GM18907 (cell line): Measurements from ENCODE around the gene TMSB4X.
"Not testable (repeated sequence)": the region's sequence is repeated elsewhere in the genome, so short reads cannot be mapped to it uniquely, and the experiment has no call there.

ENCODE experiments used
- ATAC-seq: cut with Tn5 transposase; IDR thresholded peaks from one replicate; pipeline ENCODE4 v1.9.1; 2021; ENCODE audit warnings: mild to moderate bottlenecking, moderate library complexity; ENCODE audit not compliant: unreplicated experiment

TMSB4X gene

GRCh38 chrX:12974305-12974795 is 560 bp upstream of the TMSB4X start:
- ATAC-seq = peak; percentile 12

DNA sequence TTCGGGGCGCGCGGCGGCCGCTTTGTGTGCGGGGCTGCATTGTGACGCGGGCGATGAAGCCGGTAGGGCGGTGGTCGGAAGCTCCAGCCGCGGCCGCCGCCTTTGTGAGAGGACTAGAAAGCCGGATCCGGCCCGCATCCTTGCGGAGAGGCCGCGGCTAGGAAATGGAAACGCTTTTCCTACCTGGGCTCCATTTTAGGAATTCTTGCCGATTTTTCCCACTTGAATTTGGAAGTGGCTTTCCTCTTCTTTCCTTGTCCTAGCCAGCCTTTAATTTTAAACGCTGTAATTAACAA is 708 bp downstream of the TMSB4X start:
- no peak for ATAC-seq

GRCh38 chrX:12975991-12976558 is 1.2 kb downstream of the TMSB4X start:
- no peak for ATAC-seq

DNA sequence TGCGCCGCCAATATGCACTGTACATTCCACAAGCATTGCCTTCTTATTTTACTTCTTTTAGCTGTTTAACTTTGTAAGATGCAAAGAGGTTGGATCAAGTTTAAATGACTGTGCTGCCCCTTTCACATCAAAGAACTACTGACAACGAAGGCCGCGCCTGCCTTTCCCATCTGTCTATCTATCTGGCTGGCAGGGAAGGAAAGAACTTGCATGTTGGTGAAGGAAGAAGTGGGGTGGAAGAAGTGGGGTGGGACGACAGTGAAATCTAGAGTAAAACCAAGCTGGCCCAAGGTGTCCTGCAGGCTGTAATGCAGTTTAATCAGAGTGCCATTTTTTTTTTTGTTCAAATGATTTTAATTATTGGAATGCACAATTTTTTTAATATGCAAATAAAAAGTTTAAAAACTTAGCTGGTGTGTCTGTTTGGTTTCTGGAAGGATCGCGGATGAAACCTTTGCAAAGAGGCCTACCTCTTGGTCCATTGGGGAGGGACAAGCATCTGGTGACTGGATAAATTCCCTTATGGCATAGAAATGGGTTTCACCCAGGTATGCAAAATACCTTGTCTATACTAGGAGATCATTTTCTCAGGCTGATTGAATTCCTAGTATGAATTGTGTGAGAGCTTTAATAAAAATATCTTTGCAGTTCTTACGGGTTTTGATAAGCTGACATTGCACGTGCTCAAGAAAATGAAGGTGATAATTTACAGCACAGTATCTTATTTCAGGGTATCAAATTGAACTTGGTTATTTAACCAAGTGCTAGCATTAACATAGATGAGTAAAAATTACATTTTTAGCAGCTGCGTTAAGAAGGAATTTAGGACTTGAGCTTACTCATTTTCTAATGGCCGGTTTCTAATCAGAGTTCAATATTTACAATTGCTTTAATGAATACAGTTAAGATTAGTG is 2.2 kb downstream of the TMSB4X start:
- not testable (repeated sequence) for ATAC-seq

GRCh38 chrX:12977761-12978204 is 2.9 kb downstream of the TMSB4X start:
- ATAC-seq = peak; percentile 11

GRCh38 chrX:12978205-12979025 is 3.5 kb downstream of the TMSB4X start:
- peak; percentile 54 for ATAC-seq

- no peak for ATAC-seq
Observed at GRCh38 chrX:12979026-12979607, 4.2 kb downstream of the TMSB4X start.

DNA sequence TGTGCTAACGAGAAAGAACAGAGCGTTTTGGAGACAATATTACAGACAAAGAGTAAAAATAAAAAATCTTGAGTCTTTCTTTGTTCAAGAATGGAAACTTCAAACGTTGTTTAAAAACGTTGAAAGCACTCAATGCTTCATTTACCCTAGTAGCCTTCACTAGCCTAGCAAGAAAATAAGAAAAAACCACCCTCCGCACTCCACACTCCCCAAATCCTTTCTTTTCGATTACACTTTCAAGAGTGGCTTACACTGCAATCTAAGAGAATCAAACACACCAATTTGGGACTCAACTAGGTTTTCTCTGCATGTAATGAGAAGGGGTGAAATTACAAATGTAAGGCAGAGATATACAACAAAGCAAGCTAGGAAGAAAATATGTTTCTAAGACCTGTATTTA is 4.7 kb downstream of the TMSB4X start:
- no peak for ATAC-seq

GRCh38 chrX:12980039-12980438 is 5.1 kb downstream of the TMSB4X start:
- ATAC-seq = not testable (repeated sequence)

GRCh38 chrX:12981880-12982279 is 7.0 kb downstream of the TMSB4X start:
- no peak for ATAC-seq

- ATAC-seq = peak; percentile 77
Observed at GRCh38 chrX:12984603-12985319, 9.9 kb downstream of the TMSB4X start.

DNA sequence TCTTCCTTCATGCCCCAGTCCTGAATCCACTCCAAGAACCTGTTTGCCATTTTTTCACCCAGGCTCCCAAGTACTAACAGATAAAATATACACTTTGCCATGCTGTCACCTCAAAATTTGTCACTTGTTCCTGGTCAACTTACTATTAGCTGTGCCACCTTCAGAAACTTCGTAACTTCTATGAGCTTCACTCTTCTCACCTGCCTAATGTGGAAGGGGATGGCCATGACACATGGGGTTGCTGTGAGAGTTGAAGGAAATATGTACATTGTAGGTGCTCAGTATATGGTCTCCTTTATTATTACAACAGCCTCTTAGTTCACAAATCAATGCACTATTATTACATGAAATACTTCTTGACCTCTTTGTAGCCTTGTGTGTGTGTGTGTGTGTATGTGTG is 10.4 kb downstream of the TMSB4X start:
- peak; percentile 3 for ATAC-seq

DNA sequence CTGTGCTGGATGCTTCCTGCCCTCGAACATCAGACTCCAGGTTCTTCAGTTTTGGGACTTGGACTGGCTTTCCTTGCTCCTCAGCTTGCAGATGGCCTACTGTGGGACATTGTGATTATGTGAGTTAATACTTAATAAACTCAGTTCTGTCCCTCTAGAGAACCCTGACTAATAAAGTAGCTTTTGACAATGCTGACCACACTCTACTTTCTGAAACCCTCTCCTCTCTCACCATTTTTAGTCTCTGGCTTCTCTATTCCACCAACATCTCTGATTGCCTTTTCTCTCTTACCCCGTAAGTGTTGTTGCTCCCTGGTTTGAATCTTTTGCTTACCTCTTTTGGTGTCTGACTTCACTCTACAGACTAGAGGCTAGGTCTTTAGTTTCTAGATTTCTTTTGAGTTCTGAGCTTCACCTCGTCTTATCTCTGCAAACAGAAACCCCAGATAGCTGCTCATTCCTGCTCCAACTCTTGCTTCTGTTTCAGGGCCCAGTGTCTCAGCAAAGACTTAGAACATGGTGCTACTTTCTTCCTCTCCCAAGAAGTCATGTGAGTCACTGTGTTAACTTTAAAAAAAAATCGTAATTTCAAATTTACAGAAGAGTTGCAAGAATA is 11.4 kb downstream of the TMSB4X start:
- peak; percentile 43 for ATAC-seq

DNA sequence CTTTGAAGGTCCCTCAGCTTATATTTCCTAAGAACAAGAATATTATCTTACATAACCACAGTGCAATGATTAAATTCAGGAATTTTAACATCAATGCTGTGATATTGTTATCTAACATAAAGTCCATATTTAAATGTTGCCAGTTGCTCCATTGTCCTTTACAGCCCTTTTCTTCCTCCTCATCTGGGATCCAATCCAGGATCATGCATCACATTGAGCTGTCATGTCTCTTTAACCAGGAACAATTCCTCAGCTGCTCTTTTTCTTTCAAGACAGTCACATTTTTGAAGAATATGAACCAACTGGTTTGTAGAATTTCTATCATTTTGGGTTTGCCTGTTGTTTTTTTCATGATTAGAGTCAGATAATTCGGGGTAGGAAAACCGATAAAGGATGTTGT is 12.0 kb downstream of the TMSB4X start:
- no peak for ATAC-seq

DNA sequence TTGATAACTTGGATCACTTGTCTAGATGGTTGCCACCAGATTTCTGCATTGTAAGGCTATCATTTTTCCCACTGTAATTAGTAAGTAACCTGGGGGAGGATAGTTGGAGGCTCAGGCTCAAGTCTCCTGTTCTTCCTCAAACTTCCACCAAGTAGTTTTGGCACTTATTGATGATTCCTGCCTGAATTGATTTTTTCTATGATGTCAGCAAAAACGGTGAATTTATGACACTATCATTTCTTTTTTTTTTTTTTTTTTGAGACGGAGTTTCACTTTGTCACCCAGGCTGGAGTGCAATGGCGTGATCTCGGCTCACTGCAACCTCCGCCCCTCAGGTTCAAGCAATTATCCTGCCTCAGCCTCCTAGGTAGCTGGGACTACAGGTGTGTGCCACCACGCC is 12.4 kb downstream of the TMSB4X start:
- no peak for ATAC-seq

DNA sequence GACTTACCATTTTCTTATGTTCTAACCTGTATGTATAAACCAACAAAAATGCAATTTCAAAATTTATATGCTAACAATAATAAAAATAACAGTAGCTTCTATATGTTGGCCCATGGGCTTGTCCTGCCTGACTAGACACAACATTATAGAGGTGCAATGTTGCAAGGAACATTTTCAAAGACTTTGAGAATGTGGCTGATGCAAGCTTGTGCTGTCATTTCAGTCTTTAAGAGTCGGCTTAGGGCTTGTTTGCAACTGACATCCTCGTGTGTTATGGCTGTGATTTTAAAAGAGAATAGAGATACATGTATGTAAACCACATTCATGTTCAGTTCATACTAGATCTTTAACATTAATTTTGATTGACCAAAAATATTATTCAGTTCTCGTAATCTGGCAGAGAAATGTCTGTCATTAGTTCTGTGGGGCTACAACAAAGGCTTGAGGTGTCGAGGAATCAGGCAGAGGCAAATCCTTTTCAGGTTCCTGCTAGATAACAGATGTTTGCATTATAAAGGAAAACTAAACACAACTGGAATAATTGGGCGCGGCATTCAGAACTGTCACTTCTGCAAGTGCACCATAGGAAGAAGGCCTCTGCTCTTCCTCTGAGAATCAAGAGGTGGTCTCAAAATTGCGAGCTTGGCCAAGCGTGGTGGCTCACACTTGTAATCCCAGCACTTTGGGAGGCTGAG is 13.1 kb downstream of the TMSB4X start:
- no peak for ATAC-seq

GRCh38 chrX:12988797-12989196 is 13.9 kb downstream of the TMSB4X start:
- no peak for ATAC-seq

GRCh38 chrX:12989461-12989860 is 14.6 kb downstream of the TMSB4X start:
- no peak for ATAC-seq

- no peak for ATAC-seq
Observed at GRCh38 chrX:12991575-12991974, 16.7 kb downstream of the TMSB4X start.
